Cerebellar cortex (tissue), 1 donor: Measurements from ENCODE around the gene RUNX2.
A peak's percentile ranks its signal among the peaks of the same experiment; 100 is the strongest.

Experiments used
- DNase-seq: peaks from one replicate; pipeline ENCODE4 v3.0.0-alpha.2; 2015; ENCODE audit warnings: low spot score

The RUNX2 gene

DNA sequence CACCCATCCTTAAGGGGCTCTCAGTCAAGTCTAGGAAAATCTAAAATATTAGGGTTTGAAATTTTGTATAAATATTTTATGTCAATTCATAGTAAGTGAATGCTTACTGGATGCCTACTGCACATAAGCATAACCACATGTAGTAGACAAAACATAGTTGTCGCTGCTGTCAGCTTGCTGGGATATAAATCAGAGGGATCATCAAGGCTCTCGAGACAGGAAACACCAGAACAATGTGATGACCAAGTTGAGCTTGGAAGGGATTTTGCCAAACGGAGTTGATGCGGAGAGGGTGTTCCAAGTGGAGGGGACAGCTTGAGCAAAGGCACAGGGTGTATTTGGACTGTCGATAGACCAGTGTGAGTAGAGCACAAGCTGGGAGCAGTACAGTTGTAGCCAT is 155.4 kb downstream of the RUNX2 start:
- DNase-seq, result no peak

DNA sequence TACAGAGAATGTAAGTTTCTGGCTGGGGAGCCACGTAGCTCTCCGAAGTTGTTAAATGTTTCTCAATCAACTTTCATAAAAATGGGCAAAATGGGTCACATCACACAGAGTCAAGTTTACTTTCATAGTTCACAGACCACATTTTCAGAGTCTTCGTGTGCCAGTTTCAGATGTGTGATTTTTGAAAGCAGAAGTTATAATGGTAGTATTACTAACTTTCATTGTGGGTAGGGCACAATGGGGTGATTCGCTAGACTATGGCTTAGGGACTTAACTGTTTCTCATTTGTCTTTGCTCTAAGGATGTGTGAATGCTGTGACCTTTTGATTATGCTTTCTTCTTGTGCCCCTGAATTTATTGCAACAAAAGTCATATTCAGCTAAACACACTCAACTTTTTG is 158.6 kb downstream of the RUNX2 start:
- DNase-seq, result no peak

DNA sequence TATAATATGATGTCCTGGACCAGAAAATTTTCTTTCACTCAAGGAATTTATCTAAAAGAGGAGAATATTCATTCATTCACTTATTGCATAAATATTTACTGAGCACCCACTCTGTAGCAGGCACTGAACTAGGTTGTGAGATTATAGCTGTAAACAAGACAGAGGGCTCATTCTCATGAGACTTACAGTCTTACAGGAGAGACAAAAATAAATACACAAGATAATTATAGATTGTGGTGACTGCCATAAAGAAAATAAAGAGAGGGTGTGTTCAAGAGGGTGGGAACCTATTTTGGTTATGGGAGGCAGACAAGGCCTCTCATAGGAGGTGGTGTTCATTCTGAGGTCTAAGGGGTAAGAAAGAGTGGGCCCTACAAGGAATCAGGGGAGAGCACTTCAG is 159.5 kb downstream of the RUNX2 start:
- no peak for DNase-seq

DNA sequence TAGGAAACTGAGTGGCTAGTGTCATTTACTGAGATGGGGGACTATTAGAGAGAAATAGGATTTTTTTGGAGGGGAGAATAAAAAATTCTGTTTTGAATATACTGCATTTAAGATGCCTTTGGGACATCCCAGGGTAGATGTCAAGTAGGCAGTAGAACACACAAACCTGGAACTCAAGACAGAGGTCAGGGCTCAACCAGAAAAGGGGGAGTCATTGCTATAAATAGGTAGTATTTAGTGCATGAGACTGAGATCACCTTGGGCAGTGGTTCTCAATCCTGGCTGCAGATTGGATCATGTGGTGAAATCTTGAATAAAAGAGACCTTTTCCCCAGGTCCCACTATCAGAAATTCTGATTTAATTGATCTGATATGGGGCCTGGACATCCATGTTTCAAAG is 160.1 kb downstream of the RUNX2 start:
- DNase-seq, result no peak

DNA sequence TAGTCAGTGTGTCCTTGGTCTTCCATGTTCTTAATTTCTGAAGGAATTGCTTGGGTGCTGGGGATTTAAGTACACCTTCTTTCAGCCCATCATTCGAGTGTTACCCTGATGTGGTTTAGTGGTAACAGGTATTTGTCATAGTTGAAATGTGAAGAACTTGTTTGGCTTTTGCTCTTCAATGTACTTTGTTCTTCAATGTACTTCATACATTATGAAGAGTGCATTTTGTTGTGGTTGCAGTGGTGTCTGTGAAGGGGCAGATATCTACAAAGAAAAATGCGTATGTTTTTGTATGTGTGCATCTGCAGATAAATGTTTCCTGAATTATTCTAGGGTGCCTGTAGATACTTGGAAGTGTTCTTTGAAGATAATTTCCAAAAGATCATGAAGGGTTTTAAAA is 160.8 kb downstream of the RUNX2 start:
- DNase-seq, result no peak

DNA sequence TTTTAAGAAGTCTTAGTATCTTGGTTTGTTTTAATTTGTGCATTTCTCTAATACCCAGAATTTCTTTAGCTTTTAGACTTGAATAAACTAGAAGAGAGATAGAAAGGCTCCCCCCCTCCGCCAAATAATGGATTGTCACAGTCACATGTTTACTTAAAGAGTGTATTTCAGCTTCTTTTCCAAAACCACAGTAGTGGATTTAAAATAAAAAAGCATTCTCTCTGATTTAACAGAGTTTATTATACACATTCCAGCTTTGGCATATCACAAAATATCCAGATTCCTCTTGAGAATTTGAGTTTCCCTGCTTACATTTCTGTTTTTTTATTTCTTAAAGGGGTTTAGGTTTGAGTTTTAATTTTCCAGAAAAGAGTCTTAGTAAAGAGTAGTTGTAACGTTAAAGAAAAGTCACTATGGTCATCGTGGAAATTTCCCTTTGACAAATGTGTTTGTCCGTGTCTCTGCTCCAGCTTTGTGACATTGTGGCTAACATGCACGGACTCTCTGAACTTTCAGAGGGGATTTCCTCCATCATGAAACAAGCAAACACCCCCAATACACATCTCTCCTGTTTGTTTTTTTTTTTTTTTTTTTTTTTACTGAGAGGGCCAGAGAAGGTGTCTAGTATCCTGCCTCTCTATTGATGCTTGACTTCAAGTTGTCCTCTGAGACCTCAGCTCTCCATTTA is 163.1 kb downstream of the RUNX2 start:
- DNase-seq, result no peak

DNA sequence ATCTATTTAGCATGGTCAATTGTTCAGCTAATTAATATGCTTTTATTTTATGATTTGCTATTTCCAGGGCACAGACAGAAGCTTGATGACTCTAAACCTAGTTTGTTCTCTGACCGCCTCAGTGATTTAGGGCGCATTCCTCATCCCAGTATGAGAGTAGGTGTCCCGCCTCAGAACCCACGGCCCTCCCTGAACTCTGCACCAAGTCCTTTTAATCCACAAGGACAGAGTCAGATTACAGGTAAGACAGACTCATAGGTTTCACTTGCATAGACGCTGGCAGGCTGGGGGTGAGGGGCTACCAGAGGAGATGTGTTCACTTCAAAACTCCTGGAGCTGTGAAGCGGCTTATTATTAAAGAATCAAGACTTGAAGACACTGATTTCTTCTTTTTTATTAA is 163.7 kb downstream of the RUNX2 start:
- DNase-seq, result no peak

DNA sequence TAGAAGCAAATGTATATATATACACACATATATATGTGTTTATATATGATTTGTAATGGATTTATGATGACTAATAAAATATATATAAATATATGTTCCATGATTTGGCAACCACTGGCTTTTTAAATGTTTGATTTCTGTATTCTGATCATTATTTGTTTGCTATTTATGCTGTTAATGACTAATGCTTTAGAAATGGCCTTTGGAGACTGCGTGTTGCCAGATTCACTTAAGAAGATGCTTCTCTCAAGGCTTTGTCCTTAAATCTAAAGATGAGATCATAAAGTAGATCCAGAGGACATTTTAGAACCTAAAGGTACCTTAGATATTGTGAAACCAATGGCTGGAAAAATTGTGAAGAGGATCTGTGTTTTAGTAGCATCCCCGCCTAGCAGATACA is 165.6 kb downstream of the RUNX2 start:
- no peak for DNase-seq

DNA sequence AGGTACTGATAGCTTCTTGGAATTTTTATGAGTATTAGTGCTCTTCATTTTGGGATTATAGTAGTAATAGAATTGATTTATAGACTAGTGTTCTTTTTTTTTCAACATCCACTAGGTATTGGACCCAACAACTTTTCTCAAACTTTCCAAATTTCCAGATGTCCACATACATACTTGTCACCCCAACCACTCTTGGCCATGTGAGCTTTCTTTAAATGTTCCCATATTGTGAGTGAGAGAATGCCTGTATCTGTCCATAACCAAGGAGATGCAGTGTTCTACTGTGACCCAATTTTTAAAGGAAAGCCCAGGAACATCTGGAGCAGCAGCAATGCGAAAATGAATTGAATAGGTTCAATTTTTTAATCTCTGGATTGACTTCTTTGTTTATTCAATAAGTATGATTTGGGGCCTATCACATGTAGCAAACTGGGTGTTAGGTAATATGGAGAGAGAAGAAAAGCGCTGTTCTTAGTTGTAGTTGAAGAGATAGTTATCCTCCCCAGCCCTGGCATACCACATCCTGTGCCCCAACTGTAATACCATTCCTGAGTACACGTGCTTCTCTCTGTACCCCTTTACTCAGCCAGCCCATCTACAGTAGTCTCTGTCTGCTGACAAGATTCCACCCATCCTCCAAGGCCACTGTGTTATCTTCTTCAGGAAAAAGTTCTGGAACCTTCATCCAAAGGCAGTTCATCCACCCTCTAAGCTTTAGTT is 166.4 kb downstream of the RUNX2 start:
- no peak for DNase-seq

DNA sequence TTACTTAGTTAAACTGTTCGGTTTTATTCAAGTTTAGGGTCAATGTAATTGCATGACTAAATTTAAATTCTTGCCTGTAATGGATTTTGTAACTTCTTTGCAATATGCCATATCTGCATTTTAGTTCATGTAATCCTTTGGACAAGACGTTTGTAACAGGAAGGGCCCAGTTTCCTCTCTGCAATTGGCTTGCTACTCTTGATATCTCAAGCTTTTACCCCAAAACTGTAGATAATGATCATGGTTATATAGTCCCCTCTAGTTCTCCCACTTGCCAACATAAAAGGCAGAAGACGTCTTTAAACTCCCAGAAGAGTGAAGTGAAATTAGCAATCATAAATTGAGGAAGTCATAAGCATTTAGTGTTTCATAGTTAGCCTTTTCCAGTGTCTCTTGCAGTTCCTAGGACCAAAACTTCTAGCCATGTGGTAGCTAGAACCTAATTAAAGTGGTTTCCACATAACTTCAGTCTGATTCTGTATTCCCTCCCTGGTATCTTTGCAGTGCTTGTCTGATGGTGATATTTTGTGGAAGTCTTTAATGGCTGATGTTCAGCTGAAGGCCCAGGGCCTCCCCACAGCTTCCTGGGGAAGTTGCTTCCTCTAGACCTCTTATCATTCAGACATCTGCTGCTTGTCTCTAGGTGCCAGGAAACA is 167.4 kb downstream of the RUNX2 start:
- DNase-seq, result no peak

DNA sequence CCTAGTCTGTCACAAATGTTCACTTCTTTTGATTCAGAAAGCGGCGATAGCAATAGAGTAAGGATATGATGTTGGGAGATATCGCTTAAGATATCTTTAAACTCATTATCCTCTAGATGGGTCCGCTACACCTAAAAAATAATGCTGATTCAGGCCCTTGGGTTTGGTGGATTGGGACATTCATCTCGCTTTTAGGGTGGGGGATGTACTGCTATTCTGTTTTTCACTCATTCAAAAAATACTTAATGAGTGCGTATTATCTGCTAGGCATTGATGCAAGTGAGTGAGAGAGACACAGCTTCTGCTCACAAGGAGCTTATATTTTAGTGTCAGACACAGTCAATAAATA is 167.9 kb downstream of the RUNX2 start:
- DNase-seq, result no peak

DNA sequence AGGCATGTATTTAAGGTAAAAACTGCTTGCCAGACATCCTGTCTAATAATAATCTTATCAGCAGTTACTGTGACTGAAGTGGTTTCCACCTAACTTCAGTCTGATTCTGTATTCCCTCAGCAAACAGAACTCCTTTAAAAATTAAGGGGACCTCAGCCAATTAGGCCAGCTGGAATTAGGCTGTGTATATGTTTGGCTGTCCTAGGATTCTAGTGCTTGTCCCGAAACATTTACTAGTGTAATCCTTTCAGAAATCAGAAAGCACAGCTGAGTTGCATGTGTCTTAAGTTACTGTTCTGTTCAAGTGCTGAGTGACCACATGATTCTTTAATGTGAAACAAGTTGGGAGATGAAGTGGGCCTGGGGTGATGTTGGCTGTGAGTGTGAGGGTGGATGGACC is 170.5 kb downstream of the RUNX2 start:
- DNase-seq, result no peak

DNA sequence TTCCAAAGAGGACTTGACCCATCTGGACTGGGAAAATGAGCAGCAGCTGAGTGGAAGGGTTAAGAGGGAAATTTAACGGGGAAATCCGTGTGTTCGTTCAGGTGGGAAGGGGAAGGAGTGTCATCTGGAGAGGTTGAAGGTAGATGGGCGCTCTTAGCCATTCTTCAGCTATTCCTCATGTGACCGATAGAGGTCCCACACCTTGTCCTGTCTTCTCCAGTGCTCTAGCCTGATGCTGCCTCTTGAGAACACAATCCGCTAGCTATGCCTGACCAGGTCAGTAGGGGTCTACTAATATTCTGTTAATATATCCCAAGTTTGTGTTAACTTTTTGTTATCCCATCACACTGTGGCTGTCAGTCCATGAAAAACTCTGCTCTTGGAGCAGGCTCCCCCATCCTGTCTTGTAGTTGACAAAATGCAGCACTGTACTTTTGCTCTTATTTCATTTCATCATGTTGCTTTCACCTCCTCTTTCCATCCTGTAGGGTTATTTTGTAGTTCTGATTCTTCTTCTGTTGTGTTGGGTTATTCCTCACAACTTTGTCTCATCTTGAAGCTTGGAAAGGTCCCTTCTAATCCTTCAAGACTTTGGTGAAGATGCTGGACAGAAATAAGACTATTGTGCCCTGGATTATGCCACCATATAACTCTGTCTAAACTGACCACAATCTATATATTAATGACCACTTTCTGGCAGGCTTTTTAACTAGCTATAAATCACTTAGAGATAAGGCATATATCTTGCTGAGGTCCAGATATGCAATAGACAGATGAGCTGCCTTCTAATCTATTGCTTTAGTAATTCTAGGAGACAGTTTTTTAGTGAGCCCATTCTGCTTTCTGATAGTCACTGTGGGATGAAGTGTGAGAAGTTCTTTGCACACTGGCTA is 173.0 kb downstream of the RUNX2 start:
- peak; percentile 44 for DNase-seq

DNA sequence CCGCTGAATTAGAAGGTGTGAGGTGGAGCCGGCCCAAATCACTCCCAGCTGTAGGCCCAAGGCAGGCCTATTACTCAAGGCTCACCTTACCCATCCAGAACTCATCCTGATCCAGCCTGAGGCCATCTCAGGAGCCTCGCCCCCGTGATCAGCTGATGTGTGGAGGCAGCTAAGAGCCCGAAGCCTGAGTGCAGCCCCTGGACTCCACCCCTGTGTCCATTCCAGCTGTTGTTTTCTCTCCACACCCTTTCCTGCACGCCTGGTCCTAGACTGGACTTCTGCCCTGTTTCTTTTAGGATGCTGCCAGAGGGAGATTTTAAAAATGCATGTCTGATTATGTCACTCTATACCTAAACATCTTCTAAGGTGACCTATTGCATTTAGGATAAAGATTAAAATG is 174.3 kb downstream of the RUNX2 start:
- DNase-seq, result no peak

DNA sequence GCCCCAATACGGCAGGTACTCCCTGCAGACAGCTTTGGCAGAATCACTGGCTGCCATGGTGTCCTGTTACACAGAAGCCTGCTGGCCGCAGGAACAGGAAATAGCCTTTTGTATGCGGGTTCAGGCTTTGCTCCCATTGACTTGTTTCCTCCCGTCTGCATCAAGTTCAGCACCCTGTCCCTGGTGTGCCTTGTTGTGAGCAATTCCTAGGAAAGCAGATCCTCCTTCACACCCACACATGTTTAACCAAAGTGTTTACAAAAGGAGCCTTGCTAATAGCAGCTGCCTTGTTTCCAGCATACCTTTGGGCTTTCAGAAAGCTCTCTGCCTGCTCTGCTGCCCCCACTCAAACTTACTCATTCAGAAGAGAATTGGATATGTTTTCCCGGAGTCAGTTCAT is 176.8 kb downstream of the RUNX2 start:
- DNase-seq, result no peak

DNA sequence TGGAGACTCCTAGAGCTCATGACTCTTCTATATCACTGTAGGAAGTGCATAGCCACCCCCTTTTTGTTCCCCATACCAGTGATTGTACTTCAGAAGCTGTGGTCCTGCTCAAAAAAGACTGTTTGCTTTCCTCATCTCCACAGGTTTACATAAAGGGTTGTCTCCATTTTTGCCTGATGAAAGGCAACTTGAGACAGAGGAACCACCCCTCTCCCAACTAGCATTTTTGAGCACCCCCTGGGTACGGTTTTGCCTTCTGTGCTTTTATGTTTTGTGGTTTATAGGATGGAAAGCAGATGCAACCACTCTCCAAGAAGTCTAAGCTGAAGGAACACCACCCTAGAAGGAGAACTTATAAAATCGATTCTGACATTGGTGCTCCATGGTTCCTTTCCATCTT is 177.3 kb downstream of the RUNX2 start:
- DNase-seq, result no peak

DNA sequence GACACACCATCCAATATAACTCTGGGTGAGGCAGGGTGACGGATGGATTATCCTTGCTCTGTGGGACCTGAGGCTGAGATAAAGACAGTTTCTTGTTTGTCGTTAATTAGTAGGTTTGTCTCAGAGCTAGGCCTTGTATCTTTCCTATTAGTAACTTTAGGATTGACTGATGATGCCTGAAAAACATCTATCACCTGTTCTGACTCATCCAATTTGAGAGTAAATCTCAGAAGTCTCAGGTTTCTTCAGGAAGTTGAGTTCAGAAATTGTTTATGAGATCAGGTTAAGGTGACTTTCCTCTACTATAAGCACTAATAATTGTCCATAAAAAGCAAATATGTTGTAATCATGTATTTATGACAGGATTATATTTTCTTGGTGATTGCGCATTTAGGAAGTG is 179.1 kb downstream of the RUNX2 start:
- no peak for DNase-seq

DNA sequence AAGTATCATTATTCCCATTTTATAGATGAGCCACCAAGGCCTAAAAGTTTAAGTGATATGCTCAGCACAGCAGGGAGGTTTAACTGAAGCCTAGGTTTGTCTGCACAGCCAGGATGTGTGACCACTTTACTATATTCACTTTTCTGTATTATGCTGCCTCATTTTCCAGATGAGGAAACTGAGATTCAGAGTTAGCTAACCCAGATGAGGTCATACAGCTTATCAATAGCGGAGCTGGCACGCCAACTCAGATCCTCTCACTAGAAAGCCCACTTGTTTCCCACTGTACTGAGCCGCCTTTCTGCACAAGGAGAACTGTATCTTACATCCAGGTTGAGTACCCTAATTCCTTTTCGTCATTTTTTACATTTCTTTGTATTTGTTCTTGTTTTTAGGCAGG is 181.3 kb downstream of the RUNX2 start:
- no peak for DNase-seq

DNA sequence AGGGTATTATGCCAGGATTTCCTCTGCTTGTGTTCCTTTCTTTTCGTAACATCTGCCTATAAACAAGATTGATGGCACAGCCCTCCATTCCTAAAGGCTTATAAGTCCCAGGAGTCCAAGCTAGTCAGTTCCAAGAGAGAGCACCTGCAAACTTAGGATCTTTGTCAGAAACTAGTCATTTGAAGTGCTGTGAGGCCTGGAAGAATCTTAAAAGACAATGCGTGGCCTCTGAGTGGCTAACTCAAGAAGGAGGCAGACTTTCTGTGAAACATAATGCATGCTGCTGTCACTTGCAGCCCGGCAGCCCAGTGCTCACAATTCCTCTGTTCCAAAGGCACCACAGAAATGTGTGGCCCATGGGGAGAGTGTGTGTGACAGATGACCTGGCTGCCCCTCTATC is 184.6 kb downstream of the RUNX2 start:
- DNase-seq, result no peak

DNA sequence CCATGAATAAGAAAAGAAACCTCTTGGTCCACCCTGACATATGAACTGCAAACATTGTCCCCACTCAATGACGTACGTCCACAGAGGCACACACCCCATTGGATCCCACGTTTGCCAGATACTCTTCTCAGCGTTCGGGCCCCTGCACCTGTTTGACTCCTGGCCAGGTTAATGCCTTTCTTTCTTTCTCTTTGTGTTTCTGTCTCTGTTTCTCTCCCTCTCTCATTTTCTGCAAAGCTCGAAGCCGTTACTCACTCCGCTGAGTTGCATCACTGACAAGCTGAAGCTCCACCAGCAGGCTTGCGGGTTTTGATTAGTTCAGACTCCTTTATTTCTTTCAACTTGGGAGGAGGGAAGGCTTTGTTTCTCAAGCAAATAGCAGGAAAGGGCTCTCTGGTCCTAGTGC is 185.1 kb downstream of the RUNX2 start:
- DNase-seq, result no peak

DNA sequence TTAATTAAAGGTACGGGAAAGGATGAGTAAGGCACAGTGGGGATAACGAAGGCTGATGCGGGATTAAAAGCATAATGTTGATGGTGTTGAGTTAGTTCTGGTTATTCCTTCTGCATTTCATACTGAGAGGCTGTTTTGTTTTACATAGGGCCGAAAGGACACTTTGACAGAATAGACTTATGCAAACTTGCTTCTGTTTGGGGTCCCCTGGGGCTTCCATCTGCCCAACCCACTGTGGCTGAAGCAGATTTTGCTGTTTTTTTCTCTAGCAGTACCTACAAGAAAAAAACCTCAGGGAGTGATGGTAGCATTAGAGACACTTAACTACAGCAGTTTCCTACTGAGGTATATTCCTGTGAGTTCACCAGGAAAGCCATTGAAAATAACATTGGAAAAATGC is 185.7 kb downstream of the RUNX2 start:
- no peak for DNase-seq

DNA sequence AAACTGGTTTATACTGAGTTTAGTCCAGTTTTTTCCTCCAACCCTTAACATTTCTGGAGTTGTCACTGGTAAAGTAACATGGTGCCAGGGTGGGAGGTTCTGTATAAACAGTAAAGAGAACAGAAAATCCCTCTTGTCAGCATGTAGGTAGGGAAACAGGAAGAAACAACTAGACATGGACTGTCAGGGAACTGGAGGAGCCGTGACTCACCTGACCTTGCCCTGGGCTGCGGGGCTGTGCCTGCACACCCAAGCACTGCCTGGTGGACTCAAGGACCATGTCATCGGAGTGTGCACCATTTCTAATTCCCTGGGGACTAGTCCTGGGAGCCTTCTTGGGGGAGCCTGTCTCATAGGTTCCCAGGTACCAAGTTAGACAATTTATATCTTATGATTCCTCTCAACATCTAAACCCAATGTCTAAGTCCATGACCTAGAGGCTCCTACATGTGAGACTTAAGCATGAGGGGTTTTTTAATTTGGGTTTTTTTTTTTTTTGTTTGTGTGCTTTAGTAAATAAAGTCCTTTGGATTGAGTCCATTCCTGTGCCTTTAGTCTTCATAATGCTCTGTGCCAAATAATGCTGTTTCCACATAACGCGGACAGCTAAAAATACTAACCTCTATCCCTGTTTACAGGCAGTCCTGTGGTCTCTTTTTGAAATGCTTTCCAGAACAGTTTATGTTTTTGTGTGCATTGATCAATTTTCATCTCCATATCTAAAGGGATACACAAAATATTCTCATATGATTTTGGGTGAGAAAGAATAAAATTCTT is 186.5 kb downstream of the RUNX2 start:
- DNase-seq, result no peak
